Fibroblast of lung (primary cell): Measurements from ENCODE around the gene NEK6. TPM values are rescaled to one million over a fixed set of nuclear protein-coding genes. Genes with fewer than 3 reads are reported as not detected.

Experiments
- DNase-seq, 2 donors: peaks; one replicate each; pipeline versions ENCODE4 v3.0.0 to v3.0.0-alpha.2; 2010; ENCODE audit warnings: low read depth in 2 of 2
- H2AFZ ChIP-seq: 2 replicates; pipeline ENCODE4 v1.5.1; 2012; ENCODE audit warnings: low read length, control low read depth, inconsistent platforms
- H3K27ac ChIP-seq: 2 replicates; pipeline ENCODE4 v1.5.1; 2011; ENCODE audit warnings: low read length, control low read depth; ENCODE audit not compliant: insufficient read depth
- H3K27me3 ChIP-seq: 2 replicates; pipeline ENCODE4 v1.5.1; 2011; ENCODE audit warnings: mild to moderate bottlenecking, low read length; ENCODE audit not compliant: control insufficient read depth, insufficient read depth
- H3K36me3 ChIP-seq: 2 replicates; pipeline ENCODE4 v1.5.1; 2011; ENCODE audit warnings: low read length; ENCODE audit not compliant: control insufficient read depth, insufficient read depth
- H3K4me1 ChIP-seq: 2 replicates; pipeline ENCODE4 v1.5.1; 2011; ENCODE audit warnings: low read length; ENCODE audit not compliant: control insufficient read depth, insufficient read depth; ENCODE audit errors: extremely low read depth
- H3K4me2 ChIP-seq: 2 replicates; pipeline ENCODE4 v1.5.1; 2011; ENCODE audit warnings: low read length, control low read depth; ENCODE audit not compliant: insufficient read depth; ENCODE audit errors: extremely low read depth
- H3K4me3 ChIP-seq, 4 experiments: fragments of 200-600 bp in 1 of 4; sonication (generic) in 1 of 4; replicated peaks in 1 of 4; 2 replicates each; pipeline ENCODE4 v1.5.1; 2011 to 2016; ENCODE audit warnings: low read length in 4 of 4, low read depth in 3 of 4, mild to moderate bottlenecking in 3 of 4, control low read depth in 2 of 4, inconsistent platforms in 1 of 4, mixed read lengths in 1 of 4; ENCODE audit not compliant: insufficient read depth in 1 of 4; ENCODE audit errors: control extremely low read depth in 1 of 4
- H3K79me2 ChIP-seq: 2 replicates; pipeline ENCODE4 v1.5.1; 2012; ENCODE audit warnings: mild to moderate bottlenecking, low read length, inconsistent platforms; ENCODE audit not compliant: control insufficient read depth, insufficient read depth
- H3K9ac ChIP-seq: 2 replicates; pipeline ENCODE4 v1.5.1; 2011; ENCODE audit warnings: mild to moderate bottlenecking, low read length, control low read depth; ENCODE audit not compliant: insufficient read depth
- H3K9me3 ChIP-seq: 2 replicates; pipeline ENCODE4 v1.5.1; 2012; ENCODE audit warnings: low read depth, low read length; ENCODE audit not compliant: control insufficient read depth, insufficient read depth
- H4K20me1 ChIP-seq: 2 replicates; pipeline ENCODE4 v1.5.1; 2011; ENCODE audit warnings: low read length; ENCODE audit not compliant: control insufficient read depth, insufficient read depth; ENCODE audit errors: extremely low read depth
- EZH2 ChIP-seq: IDR thresholded peaks from 2 replicates; pipeline ENCODE4 v1.5.1; 2012; ENCODE audit warnings: low read length, control low read depth, mild to moderate bottlenecking; ENCODE audit errors: missing control alignments
- polyA plus RNA-seq, 2 donors: library from polyadenylated mRNA; depleted of rRNA in 1 of 2; stranded (reverse) in 1 of 2; unstranded in 1 of 2; fragments of >200 nt; gene quantifications; 2 replicates each; pipeline ENCODE4 v1.2.1, GENCODE V29; 2011 to 2012; ENCODE audit warnings: missing spikeins in 1 of 2
- total RNA-seq: library from RNA; depleted of rRNA; stranded (reverse); fragments of >200 nt; gene quantifications from 2 replicates; pipeline ENCODE4 v1.2.1, GENCODE V29; 2014
- TF ChIP-seq, protein P1 (sequence below), 2 donors: IDR thresholded peaks in 1 of 2; conservative IDR thresholded peaks in 1 of 2; 1 replicate in 1 of 2; 2 replicates in 1 of 2; pipeline ENCODE4 v1.5.1; 2011 to 2012; ENCODE audit warnings: low read length in 2 of 2, control low read depth in 1 of 2, inconsistent platforms in 1 of 2, low read depth in 1 of 2, mild to moderate bottlenecking in 1 of 2

Gene NEK6
- total and polyA plus RNA-seq, 2 donors (not counting 1 experiment from before 2014, with no cell fraction given), result 71.2 to 71.4 TPM

- Histone ChIP-seq H4K20me1 (no peaks in the 10 kb centered on the region), H2AFZ (no peak overlapping the region), H3K4me2 (no peak overlapping the region), H3K4me3 (no peak overlapping the region), H3K27me3 (peaks cover 18% of the 10 kb centered on the region), H3K9me3 (no peaks in the 10 kb centered on the region), H3K79me2 (no peaks in the 10 kb centered on the region), H3K4me1 (no peaks in the 10 kb centered on the region), H3K27ac (no peak overlapping the region), H3K9ac (no peak overlapping the region), H3K36me3 (no peaks in the 10 kb centered on the region)
- TF ChIP-seq, protein P1, sequence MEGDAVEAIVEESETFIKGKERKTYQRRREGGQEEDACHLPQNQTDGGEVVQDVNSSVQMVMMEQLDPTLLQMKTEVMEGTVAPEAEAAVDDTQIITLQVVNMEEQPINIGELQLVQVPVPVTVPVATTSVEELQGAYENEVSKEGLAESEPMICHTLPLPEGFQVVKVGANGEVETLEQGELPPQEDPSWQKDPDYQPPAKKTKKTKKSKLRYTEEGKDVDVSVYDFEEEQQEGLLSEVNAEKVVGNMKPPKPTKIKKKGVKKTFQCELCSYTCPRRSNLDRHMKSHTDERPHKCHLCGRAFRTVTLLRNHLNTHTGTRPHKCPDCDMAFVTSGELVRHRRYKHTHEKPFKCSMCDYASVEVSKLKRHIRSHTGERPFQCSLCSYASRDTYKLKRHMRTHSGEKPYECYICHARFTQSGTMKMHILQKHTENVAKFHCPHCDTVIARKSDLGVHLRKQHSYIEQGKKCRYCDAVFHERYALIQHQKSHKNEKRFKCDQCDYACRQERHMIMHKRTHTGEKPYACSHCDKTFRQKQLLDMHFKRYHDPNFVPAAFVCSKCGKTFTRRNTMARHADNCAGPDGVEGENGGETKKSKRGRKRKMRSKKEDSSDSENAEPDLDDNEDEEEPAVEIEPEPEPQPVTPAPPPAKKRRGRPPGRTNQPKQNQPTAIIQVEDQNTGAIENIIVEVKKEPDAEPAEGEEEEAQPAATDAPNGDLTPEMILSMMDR (conservative IDR thresholded peaks at IDR 0.05 in 1 of 2, IDR thresholded peaks at IDR 0.05 in 1 of 2; ENCODE audit: low read depth in 1 of 2, low read length in 2 of 2), result no peak
- no peak for TF ChIP-seq EZH2
- no peak for DNase-seq
Measured at GRCh38 chr9:124209774-124210173, 48.0 kb upstream of the NEK6 start.

DNA sequence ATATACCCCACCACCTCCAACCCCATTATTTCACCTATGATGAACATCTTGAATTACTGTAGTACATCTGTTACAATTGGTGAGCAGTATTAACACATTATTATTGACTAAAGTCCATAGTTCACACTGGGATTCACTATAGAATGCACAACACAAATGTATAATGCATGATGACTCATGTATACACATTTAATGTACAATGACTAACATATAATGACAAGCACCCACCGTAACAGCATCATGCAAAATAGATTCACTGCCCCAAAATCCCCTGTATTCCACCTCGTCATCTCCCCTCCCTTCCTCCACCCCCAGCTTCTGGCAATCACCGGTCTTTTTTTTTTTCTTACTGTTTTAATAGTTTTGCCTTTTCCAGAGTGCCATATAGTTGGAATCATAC is 47.1 kb upstream of the NEK6 start:
- Histone ChIP-seq H3K9me3 (no peaks in the 10 kb centered on the region), H3K27ac (no peak overlapping the region), H3K4me1 (no peaks in the 10 kb centered on the region)

DNA sequence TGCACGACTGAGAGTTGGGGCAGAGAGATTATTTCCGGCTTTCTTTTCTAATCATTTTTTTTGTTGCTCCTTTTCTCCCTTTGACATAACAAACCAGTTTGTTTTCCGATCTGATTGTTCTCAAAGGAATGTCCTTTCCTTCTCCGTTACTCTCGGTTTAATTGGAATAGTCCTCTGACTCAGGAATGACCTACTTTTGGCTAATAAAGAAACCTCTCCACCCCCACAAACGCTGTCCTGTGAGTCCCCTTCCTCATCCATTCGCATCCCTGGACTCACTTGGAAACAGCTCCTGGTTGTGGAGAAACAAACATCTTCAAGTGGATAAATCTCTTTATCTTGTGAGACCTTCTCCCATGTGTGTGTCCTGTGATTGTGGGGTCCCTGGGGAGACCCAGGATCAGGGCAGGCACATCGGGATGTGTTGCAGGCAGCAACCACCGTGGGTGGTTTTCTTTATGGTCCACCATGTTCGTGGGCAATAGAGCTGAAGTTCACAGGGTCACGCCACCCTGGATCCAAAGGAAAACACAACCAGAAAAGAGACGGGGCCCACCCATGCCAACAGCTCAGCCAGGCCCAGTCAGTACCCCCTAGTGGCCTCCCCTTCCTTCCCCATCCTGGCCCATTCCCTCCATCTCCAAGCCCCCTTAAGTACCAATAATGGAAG is 45.2 kb upstream of the NEK6 start:
- H3K9me3 ChIP-seq, result no peaks in the 10 kb centered on the region
- no peak for TF ChIP-seq EZH2
- TF ChIP-seq, protein P1 (conservative IDR thresholded peaks at IDR 0.05 in 1 of 2, IDR thresholded peaks at IDR 0.05 in 1 of 2; ENCODE audit: low read depth in 1 of 2, low read length in 2 of 2), result no peak
- H2AFZ ChIP-seq, result no peak overlapping the region
- peak; percentile 21 to 74 for DNase-seq
- H3K9ac ChIP-seq, result no peak overlapping the region
- H3K4me2 ChIP-seq, result no peak overlapping the region
- H3K4me3 ChIP-seq, result no peak overlapping the region
- no peaks in the 10 kb centered on the region for H3K79me2 ChIP-seq
- peaks cover 4% of the 10 kb centered on the region for H3K27me3 ChIP-seq
- H3K27ac ChIP-seq, result no peak overlapping the region
- H3K36me3 ChIP-seq, result no peaks in the 10 kb centered on the region
- H4K20me1 ChIP-seq, result no peaks in the 10 kb centered on the region
- no peaks in the 10 kb centered on the region for H3K4me1 ChIP-seq

More for the DNA sequence above, 47.1 kb upstream of the NEK6 start:
- Histone ChIP-seq H3K36me3 (no peaks in the 10 kb centered on the region), H4K20me1 (no peaks in the 10 kb centered on the region), H3K9ac (no peak overlapping the region), H3K4me3 (no peak overlapping the region), H3K4me2 (no peak overlapping the region), H3K27me3 (peaks cover 12% of the 10 kb centered on the region), H2AFZ (no peak overlapping the region), H3K79me2 (no peaks in the 10 kb centered on the region)
- DNase-seq, result peak in 1 of 2 donors; percentile 6
- TF ChIP-seq EZH2, result no peak
- TF ChIP-seq, protein P1 (conservative IDR thresholded peaks at IDR 0.05 in 1 of 2, IDR thresholded peaks at IDR 0.05 in 1 of 2; ENCODE audit: low read depth in 1 of 2, low read length in 2 of 2), result no peak
